H1 (cell line): Measurements from ENCODE around the gene MMP25. TPM values are rescaled to one million over a fixed set of nuclear protein-coding genes. Genes with fewer than 3 reads are reported as not detected.

Experiments
- CTCF ChIA-PET: fragments of 300-600 bp; sonication (Branson Sonifier 250); formaldehyde crosslinking; loops from one replicate; lab custom pipeline; 2021; ENCODE audit not compliant: partially characterized antibody; lab: Charles Lee
- POLR2A ChIA-PET: fragments of 300-600 bp; sonication (Branson Sonifier 250); formaldehyde crosslinking; loops from one replicate; lab custom pipeline; 2021; ENCODE audit warnings: inconsistent platforms; ENCODE audit not compliant: partially characterized antibody; lab: Charles Lee
- DNase-seq, 2 experiments: peaks; one replicate each; pipeline versions ENCODE4 v3.0.0 to v3.0.0-alpha.2; 2010 to 2022; ENCODE audit warnings: low spot score in 2 of 2, low read depth in 1 of 2, mixed read lengths in 1 of 2
- FAIRE-seq: peaks from 2 replicates; lab custom pipeline; 2011; peaks lifted over from hg19 to GRCh38; lab: Jason Lieb, UNC
- H2AFZ ChIP-seq: 2 replicates; pipeline ENCODE4 v1.8.1; 2012; ENCODE audit warnings: low read length, inconsistent platforms
- H2AK5ac ChIP-seq: 2 replicates; pipeline ENCODE4 v1.6.1; 2013; ENCODE audit warnings: low read depth, low read length
- H2BK120ac ChIP-seq: replicated peaks from 2 replicates; pipeline ENCODE3; 2013; ENCODE audit warnings: low read depth, low read length, inconsistent platforms
- H2BK12ac ChIP-seq: 2 replicates; pipeline ENCODE4 v1.6.1; 2013; ENCODE audit warnings: low read depth, low read length
- H2BK15ac ChIP-seq: 2 replicates; pipeline ENCODE4 v1.6.1; 2013; ENCODE audit warnings: low read length
- H2BK20ac ChIP-seq: 2 replicates; pipeline ENCODE4 v1.6.1; 2013; ENCODE audit warnings: low read length
- H2BK5ac ChIP-seq: 2 replicates; pipeline ENCODE4 v1.6.1; 2013; ENCODE audit warnings: low read depth, low read length
- H3K14ac ChIP-seq: 2 replicates; pipeline ENCODE4 v1.6.1; 2013; ENCODE audit warnings: inconsistent platforms; ENCODE audit not compliant: insufficient read length
- H3K18ac ChIP-seq: 2 replicates; pipeline ENCODE4 v1.6.1; 2013; ENCODE audit warnings: low read length; ENCODE audit errors: extremely low read depth
- H3K23ac ChIP-seq: 2 replicates; pipeline ENCODE4 v1.6.1; 2013; ENCODE audit warnings: inconsistent platforms; ENCODE audit not compliant: insufficient read length
- H3K23me2 ChIP-seq: 2 replicates; pipeline ENCODE4 v1.6.1; 2013; ENCODE audit warnings: low read depth, low read length
- H3K27ac ChIP-seq: 2 replicates; pipeline ENCODE4 v1.6.1; 2011; ENCODE audit warnings: low read depth, low read length, inconsistent platforms
- H3K27me3 ChIP-seq, 4 experiments: replicated peaks in 1 of 4; 1 replicate in 1 of 4; 2 replicates in 3 of 4; pipeline versions ENCODE4 v1.6.1 to v1.8.1; 2011 to 2013; ENCODE audit warnings: low read length in 3 of 4, mild to moderate bottlenecking in 3 of 4, inconsistent platforms in 2 of 4, mixed read lengths in 2 of 4, moderate library complexity in 1 of 4; ENCODE audit not compliant: control insufficient read depth in 3 of 4, insufficient read depth in 3 of 4; ENCODE audit errors: extremely low read depth in 1 of 4
- H3K36me3 ChIP-seq, 4 experiments: 2 replicates each; pipeline versions ENCODE4 v1.6.1 to v1.8.1; 2011 to 2013; ENCODE audit warnings: mild to moderate bottlenecking in 4 of 4, low read length in 3 of 4, moderate library complexity in 2 of 4, control low read depth in 1 of 4, inconsistent platforms in 1 of 4; ENCODE audit not compliant: insufficient read depth in 4 of 4, control insufficient read depth in 2 of 4
- H3K4ac ChIP-seq: replicated peaks from 2 replicates; pipeline ENCODE3; 2013; ENCODE audit warnings: low read length, low read depth, mixed read lengths, inconsistent platforms; ENCODE audit not compliant: insufficient read length
- H3K4me1 ChIP-seq, 4 experiments: replicated peaks in 1 of 4; 1 replicate in 1 of 4; 2 replicates in 3 of 4; pipeline versions ENCODE4 v1.6.1 to v1.8.1; 2011 to 2013; ENCODE audit warnings: low read length in 3 of 4, inconsistent platforms in 2 of 4, mixed read lengths in 1 of 4; ENCODE audit not compliant: insufficient read depth in 4 of 4, control insufficient read depth in 3 of 4
- H3K4me2 ChIP-seq, 2 experiments: 2 replicates each; pipeline versions ENCODE4 v1.6.1 to v1.8.1; 2011 to 2013; ENCODE audit warnings: low read depth in 2 of 2, low read length in 2 of 2, control low read depth in 1 of 2, inconsistent platforms in 1 of 2, mild to moderate bottlenecking in 1 of 2; ENCODE audit not compliant: insufficient read depth in 1 of 2
- H3K4me3 ChIP-seq, 4 experiments: fragments of 200-600, 300-600 bp in 1 of 4; sonication (generic), shearing (Covaris generic), sonication (Bioruptor Twin) in 1 of 4; 2 replicates each; pipeline versions ENCODE4 v1.5.1 to v1.8.1; 2011 to 2016; ENCODE audit warnings: low read length in 4 of 4, low read depth in 3 of 4, control low read depth in 2 of 4, inconsistent platforms in 2 of 4, mild to moderate bottlenecking in 2 of 4, mixed read lengths in 1 of 4, moderate library complexity in 1 of 4; ENCODE audit not compliant: insufficient read depth in 2 of 4; ENCODE audit errors: extremely low read depth in 1 of 4
- H3K56ac ChIP-seq: replicated peaks from 2 replicates; pipeline ENCODE3; 2013; ENCODE audit warnings: low read depth, mild to moderate bottlenecking, mixed read lengths, low read length, inconsistent platforms; ENCODE audit not compliant: insufficient read length
- H3K79me1 ChIP-seq: 2 replicates; pipeline ENCODE4 v1.6.1; 2013; ENCODE audit warnings: low read depth, low read length, control low read depth
- H3K79me2 ChIP-seq, 2 experiments: 2 replicates each; pipeline versions ENCODE4 v1.6.1 to v1.8.1; 2012 to 2013; ENCODE audit warnings: low read length in 2 of 2, mild to moderate bottlenecking in 2 of 2, inconsistent platforms in 1 of 2; ENCODE audit not compliant: insufficient read depth in 2 of 2, control insufficient read depth in 1 of 2
- H3K9ac ChIP-seq, 4 experiments: replicated peaks in 1 of 4; 1 replicate in 1 of 4; 2 replicates in 3 of 4; pipeline versions ENCODE4 v1.6.1 to v1.8.1; 2011 to 2013; ENCODE audit warnings: low read depth in 3 of 4, low read length in 3 of 4, control low read depth in 2 of 4, mild to moderate bottlenecking in 2 of 4, moderate library complexity in 2 of 4, inconsistent platforms in 1 of 4; ENCODE audit errors: extremely low read depth in 1 of 4
- H3K9me3 ChIP-seq, 2 experiments: 2 replicates each; pipeline versions ENCODE4 v1.6.1 to v1.8.1; 2012 to 2013; ENCODE audit warnings: mild to moderate bottlenecking in 2 of 2, moderate library complexity in 2 of 2, control low read depth in 1 of 2, inconsistent platforms in 1 of 2, low read depth in 1 of 2, low read length in 1 of 2, mixed read lengths in 1 of 2; ENCODE audit not compliant: insufficient read depth in 2 of 2
- H4K20me1 ChIP-seq, 2 experiments: replicated peaks in 1 of 2; 2 replicates each; pipeline versions ENCODE3 to v1.8.1; 2011 to 2013; ENCODE audit warnings: inconsistent platforms in 2 of 2, low read length in 2 of 2, mild to moderate bottlenecking in 1 of 2; ENCODE audit not compliant: insufficient read depth in 2 of 2, control insufficient read depth in 1 of 2
- H4K5ac ChIP-seq: 2 replicates; pipeline ENCODE4 v1.6.1; 2013; ENCODE audit warnings: low read length, low read depth, mixed read lengths, inconsistent platforms; ENCODE audit not compliant: insufficient read length
- H4K8ac ChIP-seq: 2 replicates; pipeline ENCODE4 v1.8.0; 2013; ENCODE audit warnings: mild to moderate bottlenecking, moderate library complexity, low read length, inconsistent platforms; ENCODE audit not compliant: insufficient read depth; ENCODE audit errors: extremely low read depth
- H4K91ac ChIP-seq: replicated peaks from 2 replicates; pipeline ENCODE3; 2013; ENCODE audit warnings: low read length, mixed read lengths, inconsistent platforms; ENCODE audit not compliant: insufficient read length
- BCL11A ChIP-seq, 2 experiments: IDR thresholded peaks; one replicate each; pipeline ENCODE4 v1.6.1; 2011; ENCODE audit warnings: low read depth in 2 of 2, low read length in 2 of 2, mild to moderate bottlenecking in 2 of 2
- CTBP2 ChIP-seq: IDR thresholded peaks from 2 replicates; pipeline ENCODE4 v1.7.0; 2011; ENCODE audit warnings: borderline replicate concordance, mild to moderate bottlenecking, moderate library complexity, mixed read lengths, low read length; ENCODE audit not compliant: insufficient read depth, insufficient read length
- EZH2 ChIP-seq: fragments of 200-600 bp; sonication (generic); IDR thresholded peaks from 2 replicates; pipeline ENCODE4 v1.7.1; 2012; ENCODE audit warnings: low read depth, mild to moderate bottlenecking, moderate library complexity, low read length, inconsistent platforms; ENCODE audit not compliant: severe bottlenecking
- GTF2F1 ChIP-seq: IDR thresholded peaks from 2 replicates; pipeline ENCODE4 v1.6.1; 2012; ENCODE audit warnings: low read depth, low read length, improper control_type of control experiment, borderline replicate concordance
- KDM1A ChIP-seq: fragments of 200-600, 300-600 bp; sonication (generic); IDR thresholded peaks from 2 replicates; pipeline ENCODE4 v1.7.1; 2016; ENCODE audit warnings: mild to moderate bottlenecking, low read length, borderline replicate concordance
- RAD21 ChIP-seq, 2 experiments: IDR thresholded peaks in 1 of 2; conservative IDR thresholded peaks in 1 of 2; 2 replicates each; pipeline ENCODE4 v1.6.1; 2011; ENCODE audit warnings: low read depth in 2 of 2, low read length in 2 of 2, improper control_type of control experiment in 1 of 2, inconsistent platforms in 1 of 2, mild to moderate bottlenecking in 1 of 2, moderate library complexity in 1 of 2
- RBBP5 ChIP-seq: IDR thresholded peaks from 2 replicates; pipeline ENCODE4 v1.7.1; 2012; ENCODE audit warnings: low read depth, mild to moderate bottlenecking, inconsistent platforms, low read length, moderate library complexity, borderline replicate concordance
- TAF7 ChIP-seq: optimal IDR thresholded peaks from 2 replicates; pipeline ENCODE3; 2011; ENCODE audit warnings: low read depth, mild to moderate bottlenecking, inconsistent platforms, low read length, moderate library complexity, borderline replicate concordance
- TCF12 ChIP-seq: IDR thresholded peaks from 2 replicates; pipeline ENCODE4 v1.6.1; 2011; ENCODE audit warnings: low read depth, mild to moderate bottlenecking, low read length
- USF2 ChIP-seq: IDR thresholded peaks from 2 replicates; pipeline ENCODE4 v1.6.1; 2011; ENCODE audit warnings: low read length, improper control_type of control experiment
- WGBS, 2 experiments: shearing (Covaris generic) in 1 of 2; methylation state at CpG; one replicate each; pipeline versions ENCODE4 v1.1.6 to v1.1.7; 2013 to 2015; ENCODE audit warnings: low lambda C conversion rate in 2 of 2, mixed read lengths in 2 of 2, inconsistent platforms in 1 of 2, low coverage in 1 of 2, missing lambda C conversion rate in 1 of 2; ENCODE audit not compliant: insufficient replicate concordance in 2 of 2, insufficient coverage in 1 of 2, insufficient read length in 1 of 2; ENCODE audit errors: extremely low coverage in 1 of 2, missing lambda C conversion rate in 1 of 2; 5-methylcytosine and 5-hydroxymethylcytosine counted together
- polyA plus RNA-seq, 7 experiments: library from polyadenylated mRNA; depleted of rRNA in 3 of 7; stranded (reverse) in 5 of 7; unstranded in 2 of 7; fragments of >200 nt in 5 of 7; fragments of 200-250 nt in 2 of 7; gene quantifications; 1 replicate in 5 of 7; 2 replicates in 1 of 7; 4 replicates in 1 of 7; pipeline versions ENCODE4 v1.2.1 to v1.2.3, GENCODE V29; 2011 to 2013; ENCODE audit warnings: missing spikeins in 2 of 7, mixed read lengths in 2 of 7
- total RNA-seq: library from RNA; stranded (reverse); fragmentation: NEBNext Ultra II Directional; extraction: Animal tissue kit (Norgen Biotek cat#: 25700); gene quantifications from 2 replicates; pipeline ENCODE4 v1.2.1, GENCODE V29; 2021

MMP25 gene
- total and polyA plus RNA-seq, 2 of the 8 experiments (the other 6 are each of a cell fraction or from before 2014, with no cell fraction given): 7.7 to 26.7 TPM

- CTCF ChIA-PET: interaction anchor here (0.6 to 4.4 kb wide), 11 partner anchors 10 to 426 kb away, joined by 3 to 22 read pairs (median 8); partner anchors contain the start of genes CLUAP1 and ZSCAN10
- Histone ChIP-seq H3K79me1 (no peaks in the 10 kb centered on the region), H3K9me3 (no peaks in the 10 kb centered on the region), H3K4ac (no peak overlapping the region), H3K56ac (no peak overlapping the region), H3K23me2 (no peaks in the 10 kb centered on the region), H2BK120ac (no peak overlapping the region), H3K9ac (no peak overlapping the region), H3K14ac (no peak overlapping the region), H3K4me2 (no peak overlapping the region), H3K36me3 (no peaks in the 10 kb centered on the region), H4K91ac (no peak overlapping the region), H2AFZ (no peak overlapping the region), H3K23ac (no peak overlapping the region), H3K18ac (no peak overlapping the region), H2AK5ac (no peak overlapping the region), H4K5ac (no peak overlapping the region), H2BK15ac (no peak overlapping the region), H2BK12ac (no peak overlapping the region), H3K27me3 (no peaks in the 10 kb centered on the region; a peak in 1 of 7 replicates), H3K4me3 (no peak overlapping the region), H3K79me2 (no peaks in the 10 kb centered on the region), H2BK5ac (no peak overlapping the region), H3K27ac (no peak overlapping the region), H4K20me1 (peaks cover 0 to 4% of the 10 kb centered on the region in 2 experiments), H2BK20ac (no peak overlapping the region; the same call in 1 of the 2 replicates), H3K4me1 (peaks cover 0 to 2% (median 0%) of the 10 kb centered on the region in 4 experiments; a peak in 2 of 7 replicates), H4K8ac (no peak overlapping the region)
- DNase-seq: no peak
- no peak for FAIRE-seq
- 64% methylated on average over 7 of the region's 9 CpGs; no CpG with 5 or more reads in 1 of the 2 experiments for WGBS, 2 experiments
- POLR2A ChIA-PET: interaction anchor here (0.9 to 6.6 kb wide), 10 partner anchors 9 to 52 kb away, joined by 3 to 86 read pairs (median 6); partner anchors contain the start of genes IL32 and ZSCAN10
- TF ChIP-seq RBBP5 (no peak), KDM1A (no peak), GTF2F1 (no peak), TCF12 (no peak), TAF7 (no peak), BCL11A (IDR thresholded peaks at IDR 0.05; ENCODE audit: low read depth in 2 of 2, low read length in 2 of 2) (no peak), RAD21 (IDR thresholded peaks at IDR 0.05 in 1 of 2, conservative IDR thresholded peaks at IDR 0.05 in 1 of 2; ENCODE audit: low read depth in 2 of 2, low read length in 2 of 2) (no peak), USF2 (no peak), CTBP2 (no peak), EZH2 (no peak)
Measured at GRCh38 chr16:3074860-3075522, 28.6 kb downstream of the MMP25 start.
